Measurements from ENCODE around the gene VSTM4.

GRCh38 chr10:49105076-49105475, 10.2 kb downstream of the VSTM4 start:
- TF ChIP-seq CTCF (IDR thresholded peaks at IDR 0.05), result no peak
- TF ChIP-seq EZH2 (IDR thresholded peaks at IDR 0.05; ENCODE audit: borderline replicate concordance, insufficient read depth, low read depth, low read length, poor library complexity, severe bottlenecking), result no peak

All from B cell (primary cell).